H54 (cell line): ENCODE results near the gene SLC35G6.
"Not testable (repeated sequence)": the region's sequence is repeated elsewhere in the genome, so short reads cannot be mapped to it uniquely, and the experiment has no call there.

Experiments used
- DNase-seq: peaks from one replicate; pipeline ENCODE4 v3.0.0; 2011; ENCODE audit warnings: low spot score, mixed read lengths; ENCODE audit not compliant: insufficient read length
- FAIRE-seq: peaks from 3 replicates; lab custom pipeline; 2011; peaks lifted over from hg19 to GRCh38; lab: Jason Lieb, UNC
- POLR2A ChIP-seq: IDR thresholded peaks from 2 replicates; pipeline ENCODE4 v1.6.1; 2011; ENCODE audit warnings: low read depth, mild to moderate bottlenecking, low read length

The SLC35G6 gene

GRCh38 chr17:7481275-7481674 is at the start of gene SLC35G6:
Gene SLC35G6 (plus strand): TSS chr17:7481446. CDS start chr17:7481517, 71 bp downstream.
- DNase-seq, FAIRE-seq: not testable (repeated sequence)

- DNase-seq (no peak), FAIRE-seq (no peak)
- TF ChIP-seq POLR2A = no peak
These were observed 49.0 kb upstream of the SLC35G6 start for GRCh38 chr17:7432296-7432695.

GRCh38 chr17:7435676-7436555 is 45.3 kb upstream of the SLC35G6 start:
- DNase-seq (no peak), FAIRE-seq (no peak)
- TF ChIP-seq POLR2A = no peak

- no peak for TF ChIP-seq POLR2A
- DNase-seq = peak; percentile 75
- FAIRE-seq = no peak
These were observed 44.5 kb upstream of the SLC35G6 start for GRCh38 chr17:7436556-7437368.

GRCh38 chr17:7437369-7437863 is 43.8 kb upstream of the SLC35G6 start:
- TF ChIP-seq POLR2A = no peak
- FAIRE-seq (no peak), DNase-seq (no peak)

- FAIRE-seq (no peak), DNase-seq (no peak)
- no peak for TF ChIP-seq POLR2A
These were observed 43.2 kb upstream of the SLC35G6 start for GRCh38 chr17:7437950-7438614.

GRCh38 chr17:7438656-7439460 is 42.4 kb upstream of the SLC35G6 start:
- FAIRE-seq = no peak
- no peak for DNase-seq
- no peak for TF ChIP-seq POLR2A

GRCh38 chr17:7439462-7440112 is 41.7 kb upstream of the SLC35G6 start, which contains the start of gene FGF11:
Gene FGF11 (plus strand): TSS chr17:7439512. CDS start chr17:7439621, 109 bp downstream.
- FAIRE-seq (no peak), DNase-seq (no peak)
- TF ChIP-seq POLR2A = no peak

- no peak for FAIRE-seq
- no peak for DNase-seq
- no peak for TF ChIP-seq POLR2A
These were observed 41.0 kb upstream of the SLC35G6 start for GRCh38 chr17:7440113-7440833.

GRCh38 chr17:7440834-7441195 is 40.4 kb upstream of the SLC35G6 start:
- no peak for DNase-seq
- no peak for FAIRE-seq
- no peak for TF ChIP-seq POLR2A

- FAIRE-seq (no peak), DNase-seq (no peak)
- TF ChIP-seq POLR2A = no peak
These were observed 40.0 kb upstream of the SLC35G6 start for GRCh38 chr17:7441266-7441665.

- no peak for TF ChIP-seq POLR2A
- no peak for DNase-seq
- FAIRE-seq = no peak
These were observed 39.1 kb upstream of the SLC35G6 start for GRCh38 chr17:7442142-7442541.
